IPS DF 6.9 (cell line): ENCODE measurements around the gene TRIM52.
"Not testable (repeated sequence)": the region's sequence is repeated elsewhere in the genome, so short reads cannot be mapped to it uniquely, and the experiment has no call there.

Experiments
- DNase-seq: peaks from one replicate; pipeline ENCODE4 v3.0.0-alpha.2; 2013; ENCODE audit warnings: low read depth, low spot score
- H3K27ac ChIP-seq: one replicate; pipeline ENCODE4 v1.5.1; 2013; ENCODE audit warnings: low read length, control low read depth
- H3K27me3 ChIP-seq: 2 replicates; pipeline ENCODE4 v1.6.1; 2013; ENCODE audit warnings: mild to moderate bottlenecking, low read length; ENCODE audit not compliant: control insufficient read depth, insufficient read depth
- H3K36me3 ChIP-seq: 2 replicates; pipeline ENCODE4 v1.6.1; 2013; ENCODE audit warnings: low read length; ENCODE audit not compliant: control insufficient read depth, insufficient read depth
- H3K4me1 ChIP-seq: 2 replicates; pipeline ENCODE4 v1.6.1; 2013; ENCODE audit warnings: low read length; ENCODE audit not compliant: control insufficient read depth, insufficient read depth
- H3K4me3 ChIP-seq: 2 replicates; pipeline ENCODE4 v1.5.1; 2013; ENCODE audit warnings: mild to moderate bottlenecking, low read length
- H3K9me3 ChIP-seq: 2 replicates; pipeline ENCODE4 v1.6.1; 2013; ENCODE audit warnings: low read length, inconsistent platforms; ENCODE audit not compliant: control insufficient read depth, insufficient read depth
- WGBS: extraction: QIAGEN DNeasy Blood & Tissue Kit; methylation state at CpG from one replicate; pipeline ENCODE4 v1.1.7; 2013; ENCODE audit warnings: mixed read lengths, missing lambda C conversion rate; ENCODE audit not compliant: insufficient read length, insufficient coverage; 5-methylcytosine and 5-hydroxymethylcytosine counted together

The TRIM52 gene

GRCh38 chr5:181221792-181222629 is 38.9 kb downstream of the TRIM52 start:
- H3K4me1 ChIP-seq: peaks cover 3% of the 10 kb centered on the region
- no peak for DNase-seq
- no CpG with 5 or more reads among the region's 50 CpGs for WGBS
- no peaks in the 10 kb centered on the region for H3K9me3 ChIP-seq
- no peak overlapping the region for H3K27ac ChIP-seq
- no peaks in the 10 kb centered on the region for H3K36me3 ChIP-seq
- no peaks in the 10 kb centered on the region for H3K27me3 ChIP-seq
- H3K4me3 ChIP-seq: peak overlapping the region; percentile 86; the same call in 1 of the 2 replicates

- WGBS: no CpG with 5 or more reads among the region's 27 CpGs
- DNase-seq: no peak
- Histone ChIP-seq H3K9me3 (no peaks in the 10 kb centered on the region), H3K27me3 (no peaks in the 10 kb centered on the region), H3K27ac (no peak overlapping the region), H3K36me3 (no peaks in the 10 kb centered on the region), H3K4me3 (peak overlapping the region; percentile 31; the same call in 1 of the 2 replicates), H3K4me1 (peaks cover 3% of the 10 kb centered on the region)
Measured at GRCh38 chr5:181221105-181221791, 39.7 kb downstream of the TRIM52 start.

- DNase-seq: no peak
- no CpG with 5 or more reads among the region's 10 CpGs for WGBS
- Histone ChIP-seq H3K9me3 (no peaks in the 10 kb centered on the region), H3K4me3 (no peak overlapping the region), H3K36me3 (no peaks in the 10 kb centered on the region), H3K27me3 (no peaks in the 10 kb centered on the region), H3K27ac (no peak overlapping the region), H3K4me1 (peaks cover 3% of the 10 kb centered on the region)
Measured at GRCh38 chr5:181220178-181220515, 40.8 kb downstream of the TRIM52 start.

- Histone ChIP-seq H3K36me3 (no peaks in the 10 kb centered on the region), H3K4me3 (no peak overlapping the region), H3K27ac (no peak overlapping the region), H3K27me3 (no peaks in the 10 kb centered on the region), H3K4me1 (peaks cover 2% of the 10 kb centered on the region), H3K9me3 (no peaks in the 10 kb centered on the region)
- DNase-seq: no peak
- no CpG with 5 or more reads among the region's 49 CpGs for WGBS
Measured at GRCh38 chr5:181219262-181220177, 41.4 kb downstream of the TRIM52 start.

GRCh38 chr5:181218795-181219124 is 42.2 kb downstream of the TRIM52 start:
- no CpG with 5 or more reads among the region's 10 CpGs for WGBS
- no peak overlapping the region for H3K27ac ChIP-seq

GRCh38 chr5:181217803-181218062 is 43.2 kb downstream of the TRIM52 start:
- no peak for DNase-seq
- no CpG with 5 or more reads among the region's 13 CpGs for WGBS
- H3K4me3 ChIP-seq: peak overlapping the region; percentile 40; the same call in 1 of the 2 replicates
- H3K36me3 ChIP-seq: no peaks in the 10 kb centered on the region
- no peaks in the 10 kb centered on the region for H3K27me3 ChIP-seq
- no peaks in the 10 kb centered on the region for H3K9me3 ChIP-seq
- no peak overlapping the region for H3K27ac ChIP-seq
- no peaks in the 10 kb centered on the region; the same call in none of the 2 replicates for H3K4me1 ChIP-seq

More at GRCh38 chr5:181218795-181219124, 42.2 kb downstream of the TRIM52 start:
- Histone ChIP-seq H3K4me3 (peak overlapping the region; percentile 25; the same call in 1 of the 2 replicates), H3K9me3 (no peaks in the 10 kb centered on the region), H3K27me3 (no peaks in the 10 kb centered on the region), H3K36me3 (no peaks in the 10 kb centered on the region), H3K4me1 (no peaks in the 10 kb centered on the region; the same call in none of the 2 replicates)
- no peak for DNase-seq

GRCh38 chr5:181217111-181217802 is 43.7 kb downstream of the TRIM52 start:
- Histone ChIP-seq H3K27ac (no peak overlapping the region), H3K4me3 (peak overlapping the region; percentile 40; the same call in 1 of the 2 replicates), H3K4me1 (no peaks in the 10 kb centered on the region; the same call in none of the 2 replicates), H3K9me3 (no peaks in the 10 kb centered on the region), H3K27me3 (no peaks in the 10 kb centered on the region), H3K36me3 (no peaks in the 10 kb centered on the region)
- DNase-seq: no peak
- no CpG with 5 or more reads among the region's 46 CpGs for WGBS

GRCh38 chr5:181215997-181216989 is 44.6 kb downstream of the TRIM52 start:
- Histone ChIP-seq H3K36me3 (no peaks in the 10 kb centered on the region), H3K27me3 (no peaks in the 10 kb centered on the region), H3K27ac (no peak overlapping the region), H3K9me3 (no peaks in the 10 kb centered on the region), H3K4me1 (no peaks in the 10 kb centered on the region; the same call in 1 of the 2 replicates), H3K4me3 (peak overlapping the region; percentile 27; the same call in 1 of the 2 replicates)
- DNase-seq: no peak
- no CpG with 5 or more reads among the region's 44 CpGs for WGBS

- H3K27me3 ChIP-seq, DNase-seq, H3K27ac ChIP-seq, H3K4me3 ChIP-seq, H3K36me3 ChIP-seq, H3K4me1 ChIP-seq, H3K9me3 ChIP-seq: not testable (repeated sequence)
- no CpG with 5 or more reads among the region's 10 CpGs for whole genome bisulfite sequencing
Measured at GRCh38 chr5:181214249-181214648, 46.7 kb downstream of the TRIM52 start.
